ENCODE measurements around the gene LYSMD3.

DNA sequence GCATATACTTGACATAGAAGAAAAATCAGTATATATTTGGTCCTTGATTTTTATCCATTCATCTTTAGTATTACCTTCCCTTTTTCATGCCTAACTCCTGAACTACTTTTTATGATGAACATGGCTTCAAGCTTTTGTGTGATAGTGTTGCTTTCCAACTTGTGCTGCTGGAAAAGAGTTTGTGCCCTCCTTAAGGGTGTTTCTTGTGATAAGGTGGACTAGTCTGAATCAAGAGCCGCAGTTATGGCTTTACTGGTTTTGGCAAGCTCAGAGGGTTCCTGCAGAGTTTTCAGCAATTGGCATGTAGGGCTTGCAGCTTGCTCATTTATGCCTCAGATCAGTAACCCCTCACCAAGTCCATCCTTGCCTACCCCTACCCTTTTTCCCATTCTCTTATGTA is 34.2 kb downstream of the LYSMD3 start:
- TF ChIP-seq POLR2A (IDR thresholded peaks at IDR 0.05) (no peak), EP300 (IDR thresholded peaks at IDR 0.05) (no peak), POLR2AphosphoS5 (IDR thresholded peaks at IDR 0.05) (no peak)
- TF ChIP-seq, protein P1, sequence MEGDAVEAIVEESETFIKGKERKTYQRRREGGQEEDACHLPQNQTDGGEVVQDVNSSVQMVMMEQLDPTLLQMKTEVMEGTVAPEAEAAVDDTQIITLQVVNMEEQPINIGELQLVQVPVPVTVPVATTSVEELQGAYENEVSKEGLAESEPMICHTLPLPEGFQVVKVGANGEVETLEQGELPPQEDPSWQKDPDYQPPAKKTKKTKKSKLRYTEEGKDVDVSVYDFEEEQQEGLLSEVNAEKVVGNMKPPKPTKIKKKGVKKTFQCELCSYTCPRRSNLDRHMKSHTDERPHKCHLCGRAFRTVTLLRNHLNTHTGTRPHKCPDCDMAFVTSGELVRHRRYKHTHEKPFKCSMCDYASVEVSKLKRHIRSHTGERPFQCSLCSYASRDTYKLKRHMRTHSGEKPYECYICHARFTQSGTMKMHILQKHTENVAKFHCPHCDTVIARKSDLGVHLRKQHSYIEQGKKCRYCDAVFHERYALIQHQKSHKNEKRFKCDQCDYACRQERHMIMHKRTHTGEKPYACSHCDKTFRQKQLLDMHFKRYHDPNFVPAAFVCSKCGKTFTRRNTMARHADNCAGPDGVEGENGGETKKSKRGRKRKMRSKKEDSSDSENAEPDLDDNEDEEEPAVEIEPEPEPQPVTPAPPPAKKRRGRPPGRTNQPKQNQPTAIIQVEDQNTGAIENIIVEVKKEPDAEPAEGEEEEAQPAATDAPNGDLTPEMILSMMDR (IDR thresholded peaks at IDR 0.05) = no peak
